ENCODE data around the gene SPATA12.

SPATA12 gene

DNA sequence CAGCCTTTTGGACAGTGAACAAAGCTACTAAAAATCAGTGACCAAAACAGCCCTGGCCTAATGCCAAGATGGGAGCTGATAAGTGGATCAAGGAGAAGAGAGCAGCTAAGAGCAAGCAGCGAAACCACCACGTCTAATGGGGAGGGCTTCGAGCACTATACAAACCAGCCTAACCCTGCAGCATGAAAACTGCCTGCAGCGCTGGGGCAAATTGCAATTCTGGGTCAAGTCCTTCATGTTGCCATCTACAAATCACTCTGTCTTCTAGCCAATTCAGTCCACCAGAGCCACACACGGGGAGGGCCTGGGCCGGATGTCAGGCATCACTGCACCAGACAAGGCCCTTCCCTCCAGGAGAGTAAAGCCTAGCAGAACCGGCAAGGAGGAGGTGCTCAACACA, 30.5 kb upstream of the SPATA12 start:
- no peaks in the 10 kb centered on the region for H3K36me3 ChIP-seq (ENCODE audit: control insufficient read depth, insufficient read depth, low read length)
- H3K4me3 ChIP-seq (ENCODE audit: low read length): no peak overlapping the region
- H3K27me3 ChIP-seq (ENCODE audit: control insufficient read depth, insufficient read depth, low read length): no peaks in the 10 kb centered on the region
- no peaks in the 10 kb centered on the region for H3K9me3 ChIP-seq (ENCODE audit: control insufficient read depth, insufficient read depth, low read length)
- no peak for DNase-seq (ENCODE audit: low read depth, low spot score)
- WGBS (ENCODE audit: insufficient coverage, insufficient read length): no CpG with 5 or more reads among the region's 7 CpGs
- no peaks in the 10 kb centered on the region for H3K4me1 ChIP-seq (ENCODE audit: control insufficient read depth, insufficient read depth, low read length)
- no peak overlapping the region for H3K27ac ChIP-seq (ENCODE audit: low read length)

DNA sequence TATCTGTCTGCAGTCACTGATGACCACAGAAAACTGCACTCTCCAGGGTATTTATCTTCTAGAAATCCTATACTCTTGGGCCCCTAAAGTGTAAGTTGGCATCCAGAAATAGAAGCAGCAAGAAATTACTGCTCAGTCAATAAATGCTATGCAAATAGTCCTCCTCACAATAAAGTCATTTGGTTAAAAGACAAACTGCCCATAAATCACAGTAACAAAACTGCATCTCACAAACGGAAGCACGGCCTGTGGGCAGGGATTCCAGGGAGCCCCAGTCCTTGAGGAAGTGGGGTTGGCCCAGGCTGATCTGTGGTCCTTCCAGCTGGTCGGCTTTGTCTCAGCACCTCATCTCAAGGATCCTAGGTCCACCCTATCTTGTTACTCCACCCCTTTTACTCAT, 29.7 kb upstream of the SPATA12 start:
- no peaks in the 10 kb centered on the region for H3K27me3 ChIP-seq (ENCODE audit: control insufficient read depth, insufficient read depth, low read length)
- H3K36me3 ChIP-seq (ENCODE audit: control insufficient read depth, insufficient read depth, low read length): no peaks in the 10 kb centered on the region
- WGBS (ENCODE audit: insufficient coverage, insufficient read length): no CpG with 5 or more reads among the region's 3 CpGs
- H3K9me3 ChIP-seq (ENCODE audit: control insufficient read depth, insufficient read depth, low read length): no peaks in the 10 kb centered on the region
- H3K27ac ChIP-seq (ENCODE audit: low read length): no peak overlapping the region
- H3K4me3 ChIP-seq (ENCODE audit: low read length): no peak overlapping the region
- no peak for DNase-seq (ENCODE audit: low read depth, low spot score)
- no peaks in the 10 kb centered on the region for H3K4me1 ChIP-seq (ENCODE audit: control insufficient read depth, insufficient read depth, low read length)

DNA sequence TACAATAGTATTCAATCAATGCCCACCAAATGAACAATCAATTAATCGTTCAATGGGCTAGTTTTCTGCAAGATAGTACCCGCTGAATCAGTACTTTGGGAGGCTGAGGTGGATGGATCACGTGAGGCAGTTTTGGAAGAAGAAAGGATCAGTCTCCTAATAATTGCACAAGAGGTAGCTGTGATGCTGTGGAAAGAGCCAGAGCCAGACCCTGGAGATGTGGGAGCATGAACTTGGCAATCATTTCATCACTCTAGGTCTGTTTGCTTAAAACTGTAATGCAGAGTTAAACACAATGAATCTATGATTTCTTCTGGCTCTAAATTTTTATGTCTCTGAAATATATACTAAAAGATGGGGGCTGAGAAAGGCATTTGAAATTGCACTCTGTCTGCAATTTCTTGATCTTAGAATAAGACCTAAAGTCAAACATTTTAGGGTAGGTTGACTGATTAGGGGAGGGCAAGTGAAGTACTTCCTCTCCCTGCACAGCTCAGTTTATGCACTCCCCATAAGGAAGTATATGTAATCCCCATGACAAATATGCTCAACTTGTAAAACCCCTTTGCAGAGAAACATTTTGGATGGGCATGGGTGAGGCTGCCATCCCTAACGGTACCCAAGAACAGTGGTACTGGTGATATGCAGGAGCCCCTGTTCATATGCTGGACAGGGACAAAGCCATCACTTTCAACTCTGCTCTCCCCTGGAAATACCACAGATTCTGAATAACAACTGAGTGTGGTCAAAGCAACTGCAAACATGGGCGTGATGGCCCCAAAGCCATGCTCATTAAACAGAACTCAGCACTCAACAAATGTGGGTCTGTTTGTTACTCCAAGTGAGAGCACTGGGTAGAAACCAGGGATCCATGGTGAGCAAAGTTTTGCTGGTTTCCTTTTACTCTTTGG, 28.6 kb upstream of the SPATA12 start:
- H3K27ac ChIP-seq (ENCODE audit: low read length): no peak overlapping the region
- DNase-seq (ENCODE audit: low read depth, low spot score): no peak

DNA sequence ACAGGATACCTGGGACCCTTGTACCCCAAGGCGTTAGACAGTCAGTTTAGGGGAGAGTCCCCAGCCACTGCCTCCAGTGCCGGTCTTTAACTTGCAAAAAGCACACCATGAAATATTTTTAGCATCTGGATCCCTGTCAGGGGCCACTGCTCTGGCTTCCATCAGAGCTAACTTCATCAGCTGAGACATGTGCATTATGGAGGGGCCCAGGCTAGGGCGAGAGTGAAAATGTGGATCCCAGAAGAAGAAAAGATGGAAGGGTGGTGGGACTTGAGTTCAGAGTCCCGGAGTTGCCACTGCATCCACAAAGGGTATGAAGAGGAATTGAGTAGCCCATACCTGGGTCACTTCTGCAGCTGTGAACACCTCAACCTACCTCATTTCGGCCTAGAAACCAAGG, 23.5 kb upstream of the SPATA12 start:
- Histone ChIP-seq H3K4me3 (ENCODE audit: low read length) (no peak overlapping the region), H3K4me1 (ENCODE audit: control insufficient read depth, insufficient read depth, low read length) (no peaks in the 10 kb centered on the region; the same call in 1 of the 2 replicates), H3K27me3 (ENCODE audit: control insufficient read depth, insufficient read depth, low read length) (no peaks in the 10 kb centered on the region), H3K36me3 (ENCODE audit: control insufficient read depth, insufficient read depth, low read length) (no peaks in the 10 kb centered on the region), H3K27ac (ENCODE audit: low read length) (no peak overlapping the region), H3K9me3 (ENCODE audit: control insufficient read depth, insufficient read depth, low read length) (no peaks in the 10 kb centered on the region)
- WGBS (ENCODE audit: insufficient coverage, insufficient read length): no CpG with 5 or more reads among the region's 5 CpGs
- DNase-seq (ENCODE audit: low read depth, low spot score): no peak

More for the DNA sequence above, 28.6 kb upstream of the SPATA12 start:
- H3K4me1 ChIP-seq (ENCODE audit: control insufficient read depth, insufficient read depth, low read length): no peaks in the 10 kb centered on the region
- no peaks in the 10 kb centered on the region for H3K9me3 ChIP-seq (ENCODE audit: control insufficient read depth, insufficient read depth, low read length)
- no peaks in the 10 kb centered on the region for H3K27me3 ChIP-seq (ENCODE audit: control insufficient read depth, insufficient read depth, low read length)
- no peaks in the 10 kb centered on the region for H3K36me3 ChIP-seq (ENCODE audit: control insufficient read depth, insufficient read depth, low read length)
- H3K4me3 ChIP-seq (ENCODE audit: low read length): no peak overlapping the region
- no CpG with 5 or more reads among the region's 5 CpGs for WGBS (ENCODE audit: insufficient coverage, insufficient read length)

DNA sequence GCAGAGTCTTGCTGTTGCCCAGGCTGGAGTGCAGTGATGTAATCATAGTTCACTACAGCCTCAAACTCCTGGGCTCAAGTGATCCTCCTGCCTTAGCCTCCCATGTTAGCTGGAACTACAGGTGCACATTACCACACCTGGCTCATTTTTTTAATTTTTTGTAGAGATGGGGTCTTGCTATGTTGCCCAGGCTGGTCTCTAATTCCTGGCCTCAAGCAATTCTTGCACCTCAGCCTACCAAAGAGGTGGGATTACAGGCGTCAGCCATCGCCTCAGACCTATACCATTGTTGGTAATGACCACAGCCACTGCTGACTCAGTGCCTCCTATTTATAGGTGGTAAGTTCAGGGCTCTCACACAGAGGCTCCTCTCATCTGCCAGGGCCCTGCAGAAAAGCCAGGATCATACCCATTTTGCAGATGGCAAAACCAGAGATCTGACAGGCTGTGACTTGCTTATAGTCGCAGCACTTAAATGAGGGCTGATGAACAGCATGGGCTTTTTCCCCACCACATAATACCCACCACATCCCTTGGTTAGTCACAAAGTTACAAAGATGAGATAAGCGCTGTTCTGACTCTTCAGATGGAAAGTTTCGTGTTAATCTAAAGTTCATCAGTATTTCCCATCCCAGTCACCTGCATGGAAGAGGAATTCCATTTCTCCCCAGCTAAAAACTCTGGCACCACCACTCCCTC, 21.8 kb upstream of the SPATA12 start:
- WGBS (ENCODE audit: insufficient coverage, insufficient read length): no CpG with 5 or more reads among the region's 5 CpGs
- Histone ChIP-seq H3K4me1 (ENCODE audit: control insufficient read depth, insufficient read depth, low read length) (no peaks in the 10 kb centered on the region; the same call in 1 of the 2 replicates), H3K27ac (ENCODE audit: low read length) (no peak overlapping the region), H3K9me3 (ENCODE audit: control insufficient read depth, insufficient read depth, low read length) (no peaks in the 10 kb centered on the region), H3K4me3 (ENCODE audit: low read length) (no peak overlapping the region), H3K36me3 (ENCODE audit: control insufficient read depth, insufficient read depth, low read length) (no peaks in the 10 kb centered on the region), H3K27me3 (ENCODE audit: control insufficient read depth, insufficient read depth, low read length) (no peaks in the 10 kb centered on the region)
- no peak for DNase-seq (ENCODE audit: low read depth, low spot score)

DNA sequence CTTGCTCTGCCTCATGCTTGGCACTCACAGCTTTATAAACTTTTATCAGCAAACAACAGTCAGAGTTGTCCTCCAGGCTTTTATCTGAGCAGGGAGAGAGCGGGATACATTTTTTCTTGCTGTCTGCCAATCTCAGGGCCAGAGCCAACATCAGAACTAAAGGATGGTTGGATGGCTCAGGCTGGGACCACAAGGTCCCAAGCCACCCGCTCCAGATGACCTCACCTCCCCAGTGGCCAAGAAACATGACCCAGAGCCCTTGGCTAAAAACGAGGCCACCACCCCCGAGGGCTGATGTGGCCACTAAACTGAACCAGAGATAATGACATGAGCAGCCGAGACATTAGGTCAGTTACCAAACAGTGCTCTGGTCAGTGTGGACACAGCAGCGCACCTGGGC, 18.8 kb upstream of the SPATA12 start:
- H3K4me3 ChIP-seq (ENCODE audit: low read length): no peak overlapping the region
- no peak for DNase-seq (ENCODE audit: low read depth, low spot score)
- no CpG with 5 or more reads among the region's 6 CpGs for WGBS (ENCODE audit: insufficient coverage, insufficient read length)

DNA sequence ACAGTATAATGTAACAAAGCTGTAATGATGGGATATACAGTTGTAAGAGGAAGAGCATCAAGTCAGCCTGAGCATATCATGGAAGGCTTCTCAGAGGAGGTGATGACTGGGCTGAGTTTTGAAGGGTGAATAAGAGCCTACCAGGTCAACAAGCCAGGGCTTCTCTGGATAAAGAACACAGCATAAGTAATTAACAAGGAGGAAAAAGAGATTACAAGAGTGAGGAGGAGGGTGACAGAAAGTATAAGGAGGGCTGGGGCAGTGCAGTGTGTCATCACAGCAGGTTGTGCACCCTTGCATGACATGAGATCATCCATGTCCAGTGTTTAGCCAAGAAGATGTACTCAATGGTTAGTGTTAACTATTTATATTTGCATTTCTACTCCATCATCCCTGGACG, 16.9 kb upstream of the SPATA12 start:
- DNase-seq (ENCODE audit: low read depth, low spot score): no peak
- Histone ChIP-seq H3K27ac (ENCODE audit: low read length) (no peak overlapping the region), H3K4me1 (ENCODE audit: control insufficient read depth, insufficient read depth, low read length) (no peaks in the 10 kb centered on the region; the same call in 1 of the 2 replicates), H3K4me3 (ENCODE audit: low read length) (no peak overlapping the region), H3K9me3 (ENCODE audit: control insufficient read depth, insufficient read depth, low read length) (no peaks in the 10 kb centered on the region), H3K36me3 (ENCODE audit: control insufficient read depth, insufficient read depth, low read length) (no peaks in the 10 kb centered on the region), H3K27me3 (ENCODE audit: control insufficient read depth, insufficient read depth, low read length) (no peaks in the 10 kb centered on the region)
- WGBS (ENCODE audit: insufficient coverage, insufficient read length): no CpG with 5 or more reads among the region's 1 CpG

More for the DNA sequence above, 18.8 kb upstream of the SPATA12 start:
- H3K36me3 ChIP-seq (ENCODE audit: control insufficient read depth, insufficient read depth, low read length): no peaks in the 10 kb centered on the region
- H3K27ac ChIP-seq (ENCODE audit: low read length): no peak overlapping the region
- no peaks in the 10 kb centered on the region for H3K27me3 ChIP-seq (ENCODE audit: control insufficient read depth, insufficient read depth, low read length)
- no peaks in the 10 kb centered on the region; the same call in 1 of the 2 replicates for H3K4me1 ChIP-seq (ENCODE audit: control insufficient read depth, insufficient read depth, low read length)
- H3K9me3 ChIP-seq (ENCODE audit: control insufficient read depth, insufficient read depth, low read length): no peaks in the 10 kb centered on the region

DNA sequence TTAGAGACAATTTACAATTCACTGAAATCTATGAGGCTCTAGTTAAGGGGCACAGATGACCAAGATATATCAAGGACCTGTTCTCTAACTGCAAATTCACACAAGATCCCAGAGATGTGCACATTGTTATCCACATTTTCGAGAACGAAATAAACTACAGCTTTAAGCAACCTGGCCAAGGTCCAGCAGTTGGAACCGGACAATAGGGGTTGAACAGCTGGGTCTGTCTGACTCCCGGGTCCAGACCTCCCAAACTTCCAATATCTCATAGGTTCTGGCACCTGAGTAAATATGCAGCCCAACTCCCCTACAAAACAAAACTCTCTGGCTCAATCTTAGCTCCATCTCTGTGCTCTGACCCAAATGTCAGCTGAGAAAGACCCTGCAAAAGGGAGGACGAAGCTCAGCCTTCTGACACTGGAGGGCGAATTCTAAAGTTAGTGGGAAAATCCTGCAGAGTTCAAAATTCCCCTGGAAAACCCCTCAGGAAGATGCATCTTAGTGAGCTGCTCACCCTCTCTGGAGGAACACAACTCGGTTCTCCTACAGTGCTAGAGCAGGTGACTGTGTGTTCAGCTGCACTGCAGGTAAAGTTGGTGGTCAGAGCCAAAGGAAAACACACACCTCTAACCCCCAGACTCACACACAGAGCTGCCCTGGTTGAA, 14.2 kb upstream of the SPATA12 start:
- Histone ChIP-seq H3K27ac (ENCODE audit: low read length) (no peak overlapping the region), H3K4me3 (ENCODE audit: low read length) (no peak overlapping the region)
- WGBS (ENCODE audit: insufficient coverage, insufficient read length): no CpG with 5 or more reads among the region's 7 CpGs

DNA sequence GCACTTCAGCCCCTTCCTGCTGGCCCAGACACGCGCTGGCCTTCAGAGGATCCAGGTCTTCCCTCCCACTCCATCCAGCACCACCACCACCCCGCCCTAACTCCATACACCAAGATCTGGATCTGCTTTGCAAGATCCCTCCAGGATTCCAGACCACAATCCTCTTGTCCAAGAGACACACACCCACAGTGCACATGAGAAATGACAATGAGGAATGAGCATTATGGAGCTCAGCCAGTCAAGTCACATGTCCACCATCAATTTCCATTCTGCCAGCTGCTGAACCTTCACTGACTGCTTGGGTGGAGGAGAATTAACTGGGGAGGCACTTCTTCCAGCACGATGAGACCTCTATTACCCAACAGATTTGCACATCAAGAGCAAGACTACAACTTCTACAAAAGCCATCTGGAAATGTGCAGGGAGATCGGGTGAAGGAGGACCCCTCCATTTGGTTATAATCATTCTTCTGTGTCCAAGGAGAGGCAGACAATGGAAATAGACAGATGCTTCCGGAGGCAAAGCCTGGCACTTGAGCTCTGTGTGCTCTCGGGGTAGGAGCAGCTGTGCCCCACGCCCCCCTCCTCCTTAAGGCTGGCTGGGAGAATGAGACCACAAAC, 12.3 kb upstream of the SPATA12 start:
- Histone ChIP-seq H3K4me1 (ENCODE audit: control insufficient read depth, insufficient read depth, low read length) (no peaks in the 10 kb centered on the region), H3K4me3 (ENCODE audit: low read length) (no peak overlapping the region), H3K27me3 (ENCODE audit: control insufficient read depth, insufficient read depth, low read length) (no peaks in the 10 kb centered on the region), H3K9me3 (ENCODE audit: control insufficient read depth, insufficient read depth, low read length) (no peaks in the 10 kb centered on the region), H3K27ac (ENCODE audit: low read length) (no peak overlapping the region), H3K36me3 (ENCODE audit: control insufficient read depth, insufficient read depth, low read length) (no peaks in the 10 kb centered on the region)
- no peak for DNase-seq (ENCODE audit: low read depth, low spot score)
- no CpG with 5 or more reads among the region's 8 CpGs for WGBS (ENCODE audit: insufficient coverage, insufficient read length)

More for the DNA sequence above, 14.2 kb upstream of the SPATA12 start:
- H3K36me3 ChIP-seq (ENCODE audit: control insufficient read depth, insufficient read depth, low read length): no peaks in the 10 kb centered on the region
- H3K4me1 ChIP-seq (ENCODE audit: control insufficient read depth, insufficient read depth, low read length): no peaks in the 10 kb centered on the region; the same call in 1 of the 2 replicates
- no peaks in the 10 kb centered on the region for H3K9me3 ChIP-seq (ENCODE audit: control insufficient read depth, insufficient read depth, low read length)
- DNase-seq (ENCODE audit: low read depth, low spot score): no peak
- no peaks in the 10 kb centered on the region for H3K27me3 ChIP-seq (ENCODE audit: control insufficient read depth, insufficient read depth, low read length)

DNA sequence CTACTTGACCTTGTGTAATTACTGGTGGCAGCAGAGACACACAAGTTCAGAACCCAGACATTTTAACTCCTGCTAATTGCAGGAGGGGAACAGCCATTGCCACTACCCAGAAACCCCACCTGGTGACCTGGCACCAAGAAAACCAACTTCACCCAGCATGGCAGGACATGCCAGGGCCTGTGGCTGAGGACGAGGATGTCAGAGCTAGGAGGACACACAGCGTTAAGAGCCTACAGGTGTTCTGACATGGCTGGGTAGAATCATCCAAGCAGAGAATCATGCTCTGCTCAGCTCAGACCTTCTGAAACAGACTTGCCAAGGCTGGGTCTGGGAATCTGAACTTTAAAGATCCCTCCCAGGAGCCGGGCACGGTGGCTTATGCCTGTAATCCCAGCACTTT, 11.7 kb upstream of the SPATA12 start:
- no peaks in the 10 kb centered on the region for H3K27me3 ChIP-seq (ENCODE audit: control insufficient read depth, insufficient read depth, low read length)
- H3K36me3 ChIP-seq (ENCODE audit: control insufficient read depth, insufficient read depth, low read length): no peaks in the 10 kb centered on the region
- DNase-seq (ENCODE audit: low read depth, low spot score): no peak
- no CpG with 5 or more reads among the region's 4 CpGs for WGBS (ENCODE audit: insufficient coverage, insufficient read length)
- no peaks in the 10 kb centered on the region for H3K9me3 ChIP-seq (ENCODE audit: control insufficient read depth, insufficient read depth, low read length)
- H3K4me1 ChIP-seq (ENCODE audit: control insufficient read depth, insufficient read depth, low read length): no peaks in the 10 kb centered on the region
- no peak overlapping the region for H3K4me3 ChIP-seq (ENCODE audit: low read length)
- no peak overlapping the region for H3K27ac ChIP-seq (ENCODE audit: low read length)

All from iPS DF 6.9 (cell line).